NCI-H2196 (cell line): ENCODE results near the gene PLXNC1.

Experiments used
- DNase-seq: peaks from one replicate; lab custom pipeline; 2025; ENCODE audit not compliant: unreplicated experiment; lab: John Stamatoyannopoulos, UW

The PLXNC1 gene

DNA sequence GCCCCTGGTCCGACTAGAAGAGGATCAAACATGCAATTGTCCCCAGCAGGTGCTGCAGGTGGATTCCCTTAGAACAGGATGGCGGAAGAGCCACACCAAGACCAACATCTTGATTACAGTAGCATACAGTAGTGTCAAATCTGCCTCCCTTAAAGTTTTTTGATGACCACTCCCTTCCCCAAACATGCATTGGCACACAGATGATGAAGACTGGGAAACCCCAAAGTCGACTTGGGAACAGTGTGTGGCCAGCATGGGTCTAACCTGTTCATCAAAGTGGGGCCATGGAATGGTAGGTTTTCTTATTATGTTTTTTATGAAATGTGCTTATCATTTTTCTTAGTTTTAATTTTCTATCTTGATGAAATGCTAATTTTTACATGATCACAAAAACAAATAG, 8.8 kb downstream of the PLXNC1 start:
- DNase-seq = no peak

GRCh38 chr12:94157981-94158411, 9.6 kb downstream of the PLXNC1 start:
- DNase-seq = no peak

DNA sequence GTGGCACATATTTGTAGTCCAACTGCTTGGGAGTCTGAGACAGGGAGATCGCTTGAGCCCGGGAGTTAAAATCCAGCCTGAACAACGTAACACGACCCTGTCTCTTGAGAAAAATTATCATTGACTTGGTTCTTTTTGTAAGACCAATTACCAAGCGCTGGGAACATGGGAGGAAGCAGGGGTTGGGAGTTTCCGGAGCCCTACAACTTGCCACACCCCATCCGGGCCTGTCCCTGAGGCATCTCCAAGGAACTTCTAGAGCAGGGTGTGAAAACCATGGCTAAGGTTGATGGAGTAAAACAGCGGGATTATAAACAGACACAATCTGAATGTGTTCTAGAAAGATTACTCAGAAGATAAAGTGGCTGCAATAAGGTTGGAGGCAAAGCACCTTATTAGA, 10.3 kb downstream of the PLXNC1 start:
- DNase-seq = no peak

DNA sequence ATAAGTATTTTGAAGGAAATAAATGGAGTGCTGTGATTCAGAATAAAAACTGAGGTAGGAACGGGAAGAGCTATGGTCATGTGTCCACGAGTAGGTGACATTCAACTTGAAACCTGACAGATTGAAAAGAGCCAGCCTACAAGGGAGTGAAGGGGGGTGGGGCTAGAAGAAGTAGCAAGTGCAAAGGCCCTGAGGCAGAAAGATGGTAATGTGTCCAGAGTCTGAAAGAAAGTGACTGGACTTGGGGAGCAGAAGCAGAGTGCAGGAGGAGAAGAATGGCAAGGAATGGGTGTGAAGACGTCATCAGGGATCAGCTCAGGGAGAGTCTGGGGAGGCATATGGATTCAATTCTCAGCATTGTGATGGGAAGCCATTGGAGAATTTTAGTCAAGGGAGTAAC, 13.7 kb downstream of the PLXNC1 start:
- no peak for DNase-seq

GRCh38 chr12:94163850-94164249, 15.5 kb downstream of the PLXNC1 start:
- no peak for DNase-seq

GRCh38 chr12:94165138-94165537, 16.8 kb downstream of the PLXNC1 start:
- no peak for DNase-seq

GRCh38 chr12:94165670-94166364, 17.4 kb downstream of the PLXNC1 start:
- DNase-seq = no peak

DNA sequence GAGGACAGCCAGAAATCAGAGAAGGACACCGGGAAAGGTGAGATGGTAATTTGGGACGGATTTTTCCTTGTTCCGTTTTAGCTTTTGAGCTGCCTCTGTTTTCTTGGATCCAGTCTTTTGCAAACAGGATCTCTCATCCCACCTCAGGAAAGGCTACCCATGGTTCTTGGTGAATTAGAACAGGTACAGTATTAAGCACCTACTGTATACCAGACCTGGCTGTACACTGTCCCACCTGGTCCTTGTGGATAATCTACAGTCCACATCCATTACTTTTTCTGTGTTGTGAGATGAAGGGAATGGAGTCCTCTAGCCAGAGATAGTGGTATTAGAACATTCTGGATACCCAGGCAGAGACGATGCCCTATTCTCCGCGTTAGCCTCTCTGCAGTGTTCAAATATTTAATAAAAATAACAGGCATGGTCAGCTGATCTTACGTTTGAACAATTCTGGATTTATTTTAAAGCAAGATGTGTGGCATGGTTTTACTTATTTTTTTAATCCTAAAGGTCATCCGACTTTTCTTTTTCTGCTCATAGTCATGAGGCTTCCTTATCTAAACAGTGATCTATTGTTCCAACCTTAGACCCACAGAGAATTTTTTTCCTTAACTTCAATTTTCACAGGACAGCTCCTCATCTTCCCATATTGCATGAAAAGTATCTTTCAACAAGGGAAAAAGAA, 18.8 kb downstream of the PLXNC1 start:
- no peak for DNase-seq

GRCh38 chr12:94167756-94168416, 19.5 kb downstream of the PLXNC1 start:
- DNase-seq = no peak

- DNase-seq = no peak
These were observed 21.1 kb downstream of the PLXNC1 start for GRCh38 chr12:94169495-94169894.

- DNase-seq = no peak
These were observed 21.8 kb downstream of the PLXNC1 start for GRCh38 chr12:94169966-94170689.

- no peak for DNase-seq
These were observed 22.6 kb downstream of the PLXNC1 start for GRCh38 chr12:94170690-94171594.

- no peak for DNase-seq
These were observed 23.2 kb downstream of the PLXNC1 start for GRCh38 chr12:94171595-94171930.

DNA sequence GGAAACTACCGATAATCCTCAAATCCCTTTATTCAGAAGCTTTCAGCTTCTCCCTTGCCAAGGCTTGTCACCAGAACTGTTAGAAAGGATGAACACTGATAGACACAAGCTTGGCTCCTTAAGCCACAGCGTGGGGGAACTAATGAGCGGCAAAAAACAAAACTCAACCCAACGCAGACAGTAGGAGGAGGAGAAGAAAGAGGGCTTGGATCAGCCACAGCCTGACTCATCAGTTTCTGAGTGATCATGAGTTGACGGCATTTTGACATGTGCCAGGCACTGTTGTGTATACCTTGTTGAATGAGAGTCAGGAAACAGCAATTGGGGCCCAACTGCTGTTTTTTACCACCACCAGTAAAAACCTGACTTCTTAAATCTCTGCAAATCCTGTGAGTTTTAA, 23.7 kb downstream of the PLXNC1 start:
- DNase-seq = no peak

- no peak for DNase-seq
These were observed 24.6 kb downstream of the PLXNC1 start for GRCh38 chr12:94172973-94173372.

- no peak for DNase-seq
These were observed 25.4 kb downstream of the PLXNC1 start for GRCh38 chr12:94173660-94174265.

GRCh38 chr12:94174576-94174975, 26.2 kb downstream of the PLXNC1 start:
- DNase-seq = no peak

GRCh38 chr12:94175763-94176668, 27.6 kb downstream of the PLXNC1 start:
- no peak for DNase-seq

- no peak for DNase-seq
These were observed 29.7 kb downstream of the PLXNC1 start for GRCh38 chr12:94178054-94178453.
